Liver (tissue), 9 donors: Measurements from ENCODE around the gene ZNF335. TPM values are rescaled to one million over a fixed set of nuclear protein-coding genes. Genes with fewer than 3 reads are reported as not detected.

Experiments used
- DNase-seq: peaks from one replicate; pipeline ENCODE4 v3.0.0-alpha.2; 2017; ENCODE audit warnings: low spot score
- H3K27ac ChIP-seq, 2 donors: one replicate each; pipeline ENCODE4 v1.7.0; 2013; ENCODE audit warnings: inconsistent platforms in 2 of 2, low read length in 2 of 2, control low read depth in 1 of 2, low read depth in 1 of 2, mild to moderate bottlenecking in 1 of 2
- H3K27me3 ChIP-seq, 4 donors: one replicate each; pipeline versions ENCODE4 v1.6.1 to v1.7.0; 2013; ENCODE audit warnings: low read length in 3 of 4, inconsistent platforms in 1 of 4, mild to moderate bottlenecking in 1 of 4, moderate library complexity in 1 of 4; ENCODE audit not compliant: control insufficient read depth in 4 of 4, insufficient read depth in 4 of 4
- H3K36me3 ChIP-seq, 4 donors: one replicate each; pipeline versions ENCODE4 v1.6.1 to v1.7.0; 2013; ENCODE audit warnings: low read length in 3 of 4, mild to moderate bottlenecking in 3 of 4, low read depth in 1 of 4, moderate library complexity in 1 of 4; ENCODE audit not compliant: control insufficient read depth in 4 of 4, insufficient read depth in 3 of 4
- H3K4me1 ChIP-seq, 4 donors: one replicate each; pipeline versions ENCODE4 v1.6.1 to v1.7.0; 2013; ENCODE audit warnings: low read length in 3 of 4, mild to moderate bottlenecking in 3 of 4, moderate library complexity in 1 of 4; ENCODE audit not compliant: control insufficient read depth in 4 of 4, insufficient read depth in 4 of 4
- H3K4me3 ChIP-seq, 3 donors: one replicate each; pipeline versions ENCODE4 v1.6.1 to v1.7.0; 2013; ENCODE audit warnings: low read length in 3 of 3, control low read depth in 1 of 3, low read depth in 1 of 3, mild to moderate bottlenecking in 1 of 3
- H3K9ac ChIP-seq, 2 donors: one replicate each; pipeline ENCODE4 v1.7.0; 2013; ENCODE audit warnings: low read length in 2 of 2, mild to moderate bottlenecking in 2 of 2, moderate library complexity in 2 of 2, control low read depth in 1 of 2, low read depth in 1 of 2
- H3K9me3 ChIP-seq, 4 donors: one replicate each; pipeline versions ENCODE4 v1.6.1 to v1.7.0; 2013; ENCODE audit warnings: low read length in 3 of 4; ENCODE audit not compliant: control insufficient read depth in 4 of 4
- CTCF ChIP-seq: fragments of 150-350 bp; IDR thresholded peaks from 2 replicates; pipeline ENCODE4 v1.5.1; 2017; ENCODE audit warnings: improper control_type of control experiment, low read depth, low read length; ENCODE audit not compliant: missing input control
- EGR1 ChIP-seq, 2 donors: IDR thresholded peaks; 2 replicates each; pipeline ENCODE4 v1.6.1; 2016 to 2018; ENCODE audit warnings: antibody characterized with exemption in 2 of 2, low read depth in 2 of 2
- FOXA1 ChIP-seq: IDR thresholded peaks from 2 replicates; pipeline ENCODE4 v1.6.1; 2016; ENCODE audit warnings: antibody characterized with exemption
- FOXA2 ChIP-seq: IDR thresholded peaks from 2 replicates; pipeline ENCODE4 v1.6.1; 2016; ENCODE audit warnings: antibody characterized with exemption
- GABPA ChIP-seq, 2 donors: IDR thresholded peaks in 1 of 2; conservative IDR thresholded peaks in 1 of 2; 2 replicates each; pipeline ENCODE4 v1.6.1; 2016; ENCODE audit warnings: antibody characterized with exemption in 2 of 2, mild to moderate bottlenecking in 1 of 2, moderate library complexity in 1 of 2
- HNF4A ChIP-seq, 2 donors: conservative IDR thresholded peaks; 2 replicates each; pipeline ENCODE4 v1.6.1; 2016; ENCODE audit warnings: antibody characterized with exemption in 2 of 2, mild to moderate bottlenecking in 2 of 2
- HNF4G ChIP-seq: IDR thresholded peaks from 2 replicates; pipeline ENCODE4 v1.6.1; 2016; ENCODE audit warnings: antibody characterized with exemption
- JUND ChIP-seq, 2 donors: IDR thresholded peaks; 2 replicates each; pipeline ENCODE4 v1.6.1; 2016; ENCODE audit warnings: antibody characterized with exemption in 2 of 2
- NR2F2 ChIP-seq: IDR thresholded peaks from 2 replicates; pipeline ENCODE4 v1.6.1; 2016; ENCODE audit warnings: antibody characterized with exemption
- RAD21 ChIP-seq, 2 donors: IDR thresholded peaks; 2 replicates each; pipeline ENCODE4 v1.6.1; 2016; ENCODE audit warnings: antibody characterized with exemption in 2 of 2, mild to moderate bottlenecking in 2 of 2
- REST ChIP-seq: IDR thresholded peaks from 2 replicates; pipeline ENCODE4 v1.6.1; 2016; ENCODE audit warnings: antibody characterized with exemption, mild to moderate bottlenecking
- RXRA ChIP-seq, 2 donors: IDR thresholded peaks; 2 replicates each; pipeline ENCODE4 v1.6.1; 2017 to 2018; ENCODE audit warnings: antibody characterized with exemption in 2 of 2, mild to moderate bottlenecking in 1 of 2
- SP1 ChIP-seq: IDR thresholded peaks from 2 replicates; pipeline ENCODE4 v1.6.1; 2018; ENCODE audit warnings: antibody characterized with exemption, mild to moderate bottlenecking
- TAF1 ChIP-seq: conservative IDR thresholded peaks from 2 replicates; pipeline ENCODE4 v1.6.1; 2016; ENCODE audit warnings: antibody characterized with exemption, mild to moderate bottlenecking
- YY1 ChIP-seq: IDR thresholded peaks from 2 replicates; pipeline ENCODE4 v1.6.1; 2016; ENCODE audit warnings: antibody characterized with exemption, mild to moderate bottlenecking
- ZBTB33 ChIP-seq: IDR thresholded peaks from 2 replicates; pipeline ENCODE4 v1.6.1; 2016; ENCODE audit warnings: antibody characterized with exemption
- WGBS: extraction: QIAGEN DNeasy Blood & Tissue Kit; methylation state at CpG from one replicate; pipeline ENCODE4 v1.1.7; 2013; 5-methylcytosine and 5-hydroxymethylcytosine counted together
- polyA plus RNA-seq, 2 donors: library from polyadenylated mRNA; stranded (reverse) in 1 of 2; unstranded in 1 of 2; fragments of 200-250 nt in 1 of 2; fragments of >200 nt in 1 of 2; fragmentation: Nextera tagmentation in 1 of 2; extraction: Ambion mirVana in 1 of 2; gene quantifications; one replicate each; pipeline versions ENCODE4 v1.2.1 to v1.2.3, GENCODE V29; 2013 to 2015
- total RNA-seq, 2 donors: library from RNA; depleted of rRNA; stranded (reverse); fragments of >200 nt; gene quantifications; one replicate each; pipeline ENCODE4 v1.2.3, GENCODE V29; 2014
- TF ChIP-seq, protein P1 (sequence below): IDR thresholded peaks from 2 replicates; pipeline ENCODE4 v1.6.1; 2016; ENCODE audit warnings: antibody characterized with exemption
- TF ChIP-seq, protein P2 (sequence below): IDR thresholded peaks from 2 replicates; pipeline ENCODE4 v1.6.1; 2016; ENCODE audit warnings: antibody characterized with exemption
- donor health status: healthy.
- donor health status: healthy.
- donor health status: healthy.
- donor health status: healthy.
- donor health status: healthy.

ZNF335 gene
- total and polyA plus RNA-seq, 4 donors, result 3.0 to 14.6 (median 6.6) TPM

- Histone ChIP-seq H3K4me1 (peaks cover 3 to 21% (median 14%) of the 10 kb centered on the region in 4 donors), H3K27me3 (no peaks in the 10 kb centered on the region), H3K9ac (no peak overlapping the region), H3K4me3 (no peak overlapping the region), H3K36me3 (no peaks in the 10 kb centered on the region), H3K9me3 (no peaks in the 10 kb centered on the region), H3K27ac (no peak overlapping the region)
- DNase-seq, result no peak
- TF ChIP-seq HNF4A (conservative IDR thresholded peaks at IDR 0.05), result no peak
- TF ChIP-seq JUND (IDR thresholded peaks at IDR 0.05), result no peak
- no peak for TF ChIP-seq EGR1 (IDR thresholded peaks at IDR 0.05; ENCODE audit: low read depth in 2 of 2)
- TF ChIP-seq REST, result no peak
- no peak for TF ChIP-seq YY1
- TF ChIP-seq SP1, result no peak
- TF ChIP-seq NR2F2, result no peak
- no peak for TF ChIP-seq TAF1
- TF ChIP-seq RAD21 (IDR thresholded peaks at IDR 0.05), result no peak
- 69% methylated on average over 9 of the region's 9 CpGs for WGBS
Observed at GRCh38 chr20:45925821-45926506, 46.0 kb downstream of the ZNF335 start.

DNA sequence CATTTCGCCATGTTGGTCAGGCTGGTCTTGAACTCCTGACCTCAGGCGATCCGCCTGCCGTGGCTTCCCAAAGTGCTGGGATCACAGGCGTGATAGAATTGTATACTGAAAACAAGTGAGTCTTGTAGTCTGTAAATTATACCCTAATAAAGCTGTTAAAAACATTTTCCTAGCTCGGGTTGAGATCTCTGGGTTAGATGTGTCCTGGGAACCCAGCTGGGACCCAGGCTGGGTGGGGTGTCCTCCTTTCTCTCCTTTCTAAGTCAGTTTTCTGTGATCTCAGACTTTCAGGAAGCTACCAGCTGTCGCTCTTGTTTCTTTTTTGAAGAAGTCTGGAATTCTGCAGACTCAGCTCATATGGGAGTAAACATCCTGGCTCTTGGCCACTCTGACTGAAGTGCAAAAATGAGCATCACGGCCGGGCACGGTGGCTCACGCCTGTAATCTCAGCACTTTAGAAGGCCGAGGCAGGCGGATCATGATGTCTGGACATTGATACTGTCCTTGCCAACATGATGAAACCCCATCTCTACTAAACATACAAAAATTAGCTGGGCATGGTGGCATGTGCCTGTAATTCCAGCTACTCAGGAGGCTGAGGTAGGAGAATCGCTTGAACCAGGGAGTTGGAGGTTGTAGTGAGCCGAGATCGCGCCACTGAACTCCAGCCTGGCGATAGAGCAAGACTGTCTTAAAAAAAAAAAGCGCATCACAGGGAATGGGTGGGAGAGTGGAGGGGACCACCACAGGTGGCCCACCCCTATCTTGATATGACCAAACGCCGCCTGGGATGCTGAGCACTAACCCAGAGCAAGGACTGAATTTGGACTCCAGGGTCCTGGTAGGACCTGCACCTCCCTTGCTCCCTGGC is 47.4 kb downstream of the ZNF335 start:
- Histone ChIP-seq H3K4me3 (peak overlapping the region in 1 of 3 donors; percentile 32), H3K27ac (peak overlapping the region; percentile 33 to 65), H3K4me1 (peaks cover 3 to 26% (median 18%) of the 10 kb centered on the region in 4 donors), H3K27me3 (no peaks in the 10 kb centered on the region), H3K9ac (peak overlapping the region in 1 of 2 donors; percentile 84), H3K36me3 (no peaks in the 10 kb centered on the region), H3K9me3 (no peaks in the 10 kb centered on the region)
- DNase-seq, result no peak
- peak; percentile 24 to 56 for TF ChIP-seq HNF4A (conservative IDR thresholded peaks at IDR 0.05)
- TF ChIP-seq, protein P1, sequence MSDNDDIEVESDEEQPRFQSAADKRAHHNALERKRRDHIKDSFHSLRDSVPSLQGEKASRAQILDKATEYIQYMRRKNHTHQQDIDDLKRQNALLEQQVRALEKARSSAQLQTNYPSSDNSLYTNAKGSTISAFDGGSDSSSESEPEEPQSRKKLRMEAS, result no peak
- no peak for TF ChIP-seq REST
- TF ChIP-seq ZBTB33, result no peak
- TF ChIP-seq RXRA (IDR thresholded peaks at IDR 0.05), result no peak
- TF ChIP-seq JUND (IDR thresholded peaks at IDR 0.05), result no peak
- TF ChIP-seq FOXA1, result no peak
- no peak for TF ChIP-seq CTCF
- no peak for TF ChIP-seq HNF4G
- TF ChIP-seq TAF1, result no peak
- peak in 1 of 2 donors; percentile 12 for TF ChIP-seq RAD21 (IDR thresholded peaks at IDR 0.05)
- TF ChIP-seq FOXA2, result no peak
- TF ChIP-seq SP1, result peak; percentile 63
- peak; percentile 18 for TF ChIP-seq NR2F2
- no peak for TF ChIP-seq EGR1 (IDR thresholded peaks at IDR 0.05; ENCODE audit: low read depth in 2 of 2)
- no peak for TF ChIP-seq YY1
- TF ChIP-seq GABPA (IDR thresholded peaks at IDR 0.05 in 1 of 2, conservative IDR thresholded peaks at IDR 0.05 in 1 of 2), result no peak
- TF ChIP-seq, protein P2, sequence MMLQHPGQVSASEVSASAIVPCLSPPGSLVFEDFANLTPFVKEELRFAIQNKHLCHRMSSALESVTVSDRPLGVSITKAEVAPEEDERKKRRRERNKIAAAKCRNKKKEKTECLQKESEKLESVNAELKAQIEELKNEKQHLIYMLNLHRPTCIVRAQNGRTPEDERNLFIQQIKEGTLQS, result no peak
- 39% methylated on average over 21 of the region's 21 CpGs for WGBS
